ENCODE measurements around the gene POLE2.
"Not testable (repeated sequence)": the region's sequence is repeated elsewhere in the genome, so short reads cannot be mapped to it uniquely, and the experiment has no call there.

The POLE2 gene

GRCh38 chr14:49687942-49688700 is at the start of gene POLE2:
Gene POLE2, minus strand, starts transcription at chr14:49688214. Its CDS starts 11 bp downstream, at chr14:49688203.
- peak; percentile 78 for DNase-seq

- not testable (repeated sequence) for DNase-seq
Measured at GRCh38 chr14:49735669-49736068, 47.7 kb upstream of the POLE2 start.

GRCh38 chr14:49733836-49734235 is 45.8 kb upstream of the POLE2 start:
- DNase-seq = no peak

- DNase-seq = no peak
Measured at GRCh38 chr14:49732896-49733295, 44.9 kb upstream of the POLE2 start.

- DNase-seq = no peak
Measured at GRCh38 chr14:49727171-49727570, 39.2 kb upstream of the POLE2 start.

- not testable (repeated sequence) for DNase-seq
Measured at GRCh38 chr14:49721733-49722435, 33.9 kb upstream of the POLE2 start.

GRCh38 chr14:49720744-49721143 is 32.7 kb upstream of the POLE2 start:
- no peak for DNase-seq

- DNase-seq = not testable (repeated sequence)
Measured at GRCh38 chr14:49710993-49711392, 23.0 kb upstream of the POLE2 start.

GRCh38 chr14:49704471-49704870 is 16.5 kb upstream of the POLE2 start:
- not testable (repeated sequence) for DNase-seq

- DNase-seq = peak; percentile 87
Measured at GRCh38 chr14:49703965-49704364, 16.0 kb upstream of the POLE2 start.

GRCh38 chr14:49702725-49703124 is 14.7 kb upstream of the POLE2 start:
- no peak for DNase-seq

- DNase-seq = not testable (repeated sequence)
Measured at GRCh38 chr14:49693735-49694124, 5.7 kb upstream of the POLE2 start.

GRCh38 chr14:49692811-49693734 is 5.1 kb upstream of the POLE2 start, which contains the start of gene KLHDC1:
Gene KLHDC1, plus strand, starts transcription at chr14:49693120. Its CDS starts 75 bp downstream, at chr14:49693195.
- peak; percentile 53 for DNase-seq

GRCh38 chr14:49692193-49692757 is 4.3 kb upstream of the POLE2 start:
- no peak for DNase-seq

- no peak for DNase-seq
Measured at GRCh38 chr14:49691031-49691430, 3.0 kb upstream of the POLE2 start.

- DNase-seq = no peak
Measured at GRCh38 chr14:49688701-49689030, 652 bp upstream of the POLE2 start.

- no peak for DNase-seq
Measured at GRCh38 chr14:49686425-49686824, 1.6 kb downstream of the POLE2 start.

GRCh38 chr14:49679271-49679670 is 8.7 kb downstream of the POLE2 start:
- DNase-seq = no peak

GRCh38 chr14:49677643-49678042 is 10.4 kb downstream of the POLE2 start:
- no peak for DNase-seq

- DNase-seq = no peak
Measured at GRCh38 chr14:49673586-49673985, 14.4 kb downstream of the POLE2 start.

- no peak for DNase-seq
Measured at GRCh38 chr14:49670475-49670874, 17.5 kb downstream of the POLE2 start.

GRCh38 chr14:49659526-49660455 is 28.2 kb downstream of the POLE2 start:
- no peak for DNase-seq

Data from NCI-H2171 (cell line).